T-helper 1 cell treated with Interleukin-12 subunit alpha and Interleukin-12 subunit beta and Interleukin-4 antibody, amounts not matched to agents 30 ng/mL and 1 ng/mL, for 36 hours (primary cell): ENCODE results near the gene ITPK1. TPM values are rescaled to one million over a fixed set of nuclear protein-coding genes. Genes with fewer than 3 reads are reported as not detected.

Source experiments
- intact Hi-C: fragments of 100-400 bp; cut with micrococcal nuclease; formaldehyde crosslinking; loops from one replicate; pipeline ENCODE4 v1.15.1; 2024
- total RNA-seq: library from RNA; stranded (reverse); gene quantifications from 2 replicates; pipeline ENCODE4 v1.2.3, GENCODE V29; 2022

ITPK1 gene
- total RNA-seq, 1 donor from 2014 or later = 68.4 TPM

GRCh38 chr14:92928961-92929688 is 186.6 kb downstream of the ITPK1 start:
- intact Hi-C loops = no loop called here

DNA sequence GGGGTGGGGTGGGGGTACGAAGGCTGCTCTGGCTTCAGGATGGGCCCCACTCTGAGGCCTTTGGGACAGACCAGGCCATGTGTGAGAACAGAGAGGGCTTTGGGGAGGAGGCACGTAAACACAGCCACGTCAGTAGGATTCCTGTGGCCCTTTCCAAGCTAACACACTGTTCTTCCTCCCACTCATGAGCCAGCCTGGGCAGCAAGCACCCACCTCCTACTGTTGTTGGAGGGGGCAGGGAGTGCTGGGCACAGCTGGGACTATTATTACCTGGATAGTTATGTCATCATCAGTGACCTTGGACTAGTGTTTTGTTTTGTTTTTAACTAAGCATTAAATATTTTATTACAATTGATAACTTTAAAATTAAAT is 187.5 kb downstream of the ITPK1 start:
- intact Hi-C loops = no loop called here

DNA sequence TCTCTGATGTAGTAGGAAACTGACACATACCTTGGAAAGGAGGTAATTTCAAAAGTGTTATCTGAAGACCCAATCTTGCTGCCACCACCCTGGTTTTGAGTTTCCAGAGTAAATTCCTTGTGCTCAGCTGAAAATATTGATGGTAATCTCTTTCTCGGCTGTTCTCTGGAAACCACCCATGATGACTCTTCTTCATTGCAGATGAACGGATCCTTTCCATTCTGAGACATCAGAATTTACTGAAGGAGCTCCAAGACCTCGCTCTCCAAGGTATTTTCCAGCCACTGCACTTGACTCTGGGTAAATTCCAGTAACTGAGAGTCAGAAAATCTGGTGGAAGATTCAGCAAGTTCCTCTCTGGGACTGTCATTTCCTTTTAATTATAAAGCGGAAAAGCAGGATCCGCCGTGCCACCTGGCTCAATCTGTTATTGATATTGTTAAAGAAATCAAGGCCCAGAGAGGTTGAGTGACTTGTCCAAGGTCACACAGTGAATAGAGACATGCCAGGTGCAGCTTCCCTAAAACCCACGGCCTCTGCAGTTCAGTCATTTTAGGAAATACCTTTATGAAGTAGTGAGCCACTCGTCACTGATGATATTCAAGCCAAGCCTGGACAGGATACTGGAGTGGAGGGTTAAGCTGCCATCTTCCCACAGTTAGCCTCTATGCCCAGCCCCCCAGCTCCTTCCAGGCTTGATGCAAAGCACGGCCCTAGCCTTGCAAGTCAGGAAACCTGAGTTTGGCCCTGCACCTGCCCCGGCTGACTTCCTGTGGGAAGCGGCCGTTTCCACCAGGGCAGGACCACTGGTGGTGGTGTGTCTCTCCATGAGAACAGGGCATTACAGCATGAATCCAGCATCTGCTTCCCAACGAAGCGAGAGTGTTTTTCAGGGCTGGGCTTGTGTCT is 188.1 kb downstream of the ITPK1 start:
- intact Hi-C loops = no loop called here

DNA sequence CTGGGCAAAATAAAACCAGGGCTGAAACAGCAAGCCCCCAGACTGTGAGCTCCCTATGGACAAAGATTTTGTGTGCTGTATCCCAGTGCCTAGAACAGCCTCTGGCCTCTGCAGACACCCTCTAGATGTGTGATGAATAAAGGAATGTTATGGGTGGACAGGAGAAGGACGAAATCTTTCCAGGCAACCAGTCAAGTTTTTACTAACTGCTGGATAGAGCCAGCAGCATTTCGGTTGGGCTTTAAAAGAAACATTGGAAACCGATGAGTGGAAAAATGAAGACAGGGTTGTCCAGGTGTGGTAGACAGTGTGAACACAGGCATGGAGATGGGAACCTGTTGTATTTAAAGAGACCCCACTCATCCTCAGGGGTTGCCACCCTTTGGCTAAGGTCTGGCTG is 188.8 kb downstream of the ITPK1 start:
- intact Hi-C loops = no loop called here

GRCh38 chr14:92926180-92926845 is 189.4 kb downstream of the ITPK1 start:
- intact Hi-C loops = no loop called here

GRCh38 chr14:92925446-92925845 is 190.3 kb downstream of the ITPK1 start:
- intact Hi-C loops = no loop called here

GRCh38 chr14:92924247-92924646 is 191.5 kb downstream of the ITPK1 start:
- intact Hi-C loops = no loop called here

DNA sequence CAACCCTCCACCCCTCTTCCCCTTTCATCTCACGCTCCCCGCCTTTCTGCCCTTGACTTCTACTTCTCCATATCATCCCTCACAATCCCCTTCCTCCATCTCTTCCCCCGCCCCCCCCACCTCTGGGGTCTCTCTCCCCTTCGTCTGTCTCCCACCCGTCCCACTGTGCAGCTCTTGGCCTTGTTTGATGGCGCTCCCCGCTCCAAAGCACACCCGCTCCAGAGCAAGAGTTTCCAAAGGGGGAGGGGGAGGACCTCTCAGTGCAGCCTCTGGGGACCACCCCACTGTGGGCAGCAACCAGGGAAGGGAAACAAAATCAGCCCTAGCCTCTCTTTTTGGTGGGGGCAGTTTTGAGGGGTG is 192.0 kb downstream of the ITPK1 start:
- intact Hi-C loops = no loop called here

DNA sequence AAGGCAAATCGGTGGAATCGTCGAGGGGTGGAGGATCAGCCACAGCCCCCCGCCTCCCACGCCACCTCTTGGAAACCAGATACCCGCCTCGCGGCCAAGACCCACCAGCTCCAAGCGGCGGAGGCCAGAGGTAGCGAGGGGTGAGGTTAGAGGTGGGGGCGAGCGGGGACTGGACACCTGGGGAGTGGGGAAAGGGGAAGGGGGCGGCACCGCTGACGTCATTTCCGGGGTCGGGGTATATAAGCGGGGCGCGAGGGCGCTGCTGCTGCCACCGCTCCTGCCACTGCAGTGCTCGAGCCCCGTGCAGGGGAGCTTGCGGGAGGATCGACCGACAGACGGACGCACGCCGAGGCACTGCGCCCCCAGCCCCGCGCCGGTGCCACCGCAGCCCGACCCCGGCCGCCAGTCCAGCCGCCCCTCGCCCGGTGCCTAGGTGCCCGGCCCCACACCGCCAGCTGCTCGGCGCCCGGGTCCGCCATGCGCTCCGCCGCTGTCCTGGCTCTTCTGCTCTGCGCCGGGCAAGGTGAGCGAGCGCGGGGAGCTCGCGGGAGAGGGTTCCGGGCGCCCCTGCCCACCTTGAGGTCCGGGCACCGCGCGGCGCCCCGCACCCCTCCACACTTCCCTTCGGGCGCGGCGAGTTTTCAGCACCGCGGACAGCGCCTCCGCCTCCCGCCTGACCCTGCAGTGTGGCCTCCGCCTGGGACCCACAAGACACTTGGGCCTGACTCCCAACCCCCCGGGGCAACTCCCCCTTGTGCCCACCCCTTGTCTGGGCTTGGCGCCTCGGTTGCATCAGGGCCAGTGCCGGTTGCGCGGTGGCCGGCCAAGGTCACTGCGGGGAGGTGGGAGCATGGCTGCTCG is 192.6 kb downstream of the ITPK1 start, which contains the start of gene CHGA:
Gene CHGA (plus strand): TSS at position 268 of the 861 bp plus-strand sequence. CDS start 210 bp downstream, at position 478.
- intact Hi-C loops = no loop called here

GRCh38 chr14:92922155-92922735 is 193.5 kb downstream of the ITPK1 start:
- intact Hi-C loops = no loop called here

- intact Hi-C loops = no loop called here
Measured at GRCh38 chr14:92920001-92920400, 195.7 kb downstream of the ITPK1 start.

DNA sequence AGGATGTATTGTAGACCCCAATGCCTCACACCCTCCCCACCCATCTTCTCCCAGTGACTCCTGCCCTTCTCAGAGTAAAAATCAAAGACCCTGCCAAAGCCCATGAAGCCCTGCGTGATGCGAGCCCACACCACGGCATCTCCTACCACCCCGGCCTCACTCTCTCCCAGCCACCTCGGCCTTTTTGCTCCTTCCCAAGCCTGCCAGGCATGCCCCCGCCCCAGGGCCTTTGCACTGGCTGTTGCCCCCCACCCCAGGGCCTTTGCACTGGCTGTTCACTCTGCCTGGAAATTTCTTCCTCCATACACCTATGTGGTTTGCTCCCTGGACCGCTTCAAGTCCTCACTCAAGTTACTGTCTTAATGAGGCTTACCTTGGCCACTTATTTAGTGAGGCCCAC is 197.8 kb downstream of the ITPK1 start:
- intact Hi-C loops = no loop called here

GRCh38 chr14:92917041-92917940 is 198.4 kb downstream of the ITPK1 start:
- intact Hi-C loops = no loop called here

DNA sequence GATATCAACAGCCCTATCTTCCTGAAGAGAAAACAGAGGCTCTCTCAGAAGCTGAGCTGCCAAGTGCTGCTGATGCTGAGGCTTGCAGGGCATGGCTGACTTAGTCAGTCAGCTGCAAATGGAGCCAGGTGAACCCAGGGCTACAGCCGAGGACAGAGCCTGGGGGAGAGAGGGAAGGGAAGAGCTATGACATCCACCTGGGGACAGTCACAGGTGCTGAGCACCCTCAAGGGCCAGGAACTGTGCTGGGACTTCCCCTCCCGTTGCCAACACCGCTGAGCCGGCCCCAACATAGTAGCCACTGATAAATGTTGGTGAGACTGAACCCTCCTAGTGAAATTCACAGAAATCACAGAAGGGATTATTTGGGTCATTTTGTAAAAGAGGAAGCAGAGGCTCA is 199.5 kb downstream of the ITPK1 start:
- intact Hi-C loops = no loop called here

DNA sequence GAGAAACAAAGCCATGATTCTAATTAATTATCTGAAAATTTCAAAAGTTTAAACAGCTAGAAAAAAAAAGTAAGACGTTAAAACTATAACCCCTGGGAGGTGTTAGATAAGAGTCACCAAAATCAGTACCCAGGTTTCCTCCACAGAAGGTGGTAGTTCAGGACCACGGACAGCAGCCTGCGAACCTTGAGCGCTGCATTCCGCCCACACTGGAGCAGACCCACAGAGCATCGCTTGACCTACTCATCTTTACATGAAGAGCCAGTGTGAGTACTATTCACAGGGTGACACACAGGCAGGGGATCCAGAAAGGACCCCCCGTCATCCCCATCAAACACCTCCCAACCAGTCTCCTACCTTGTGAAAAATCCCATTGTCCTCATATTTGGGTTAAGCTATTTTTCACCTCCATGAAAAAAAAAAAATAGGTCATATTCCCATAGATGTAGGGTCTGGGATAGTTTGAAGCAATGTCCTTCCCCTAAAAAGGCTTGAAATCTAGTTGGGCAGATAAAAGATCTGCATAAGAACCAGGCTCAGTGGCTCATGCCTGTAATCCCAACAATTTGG is 201.6 kb downstream of the ITPK1 start:
- intact Hi-C loops = no loop called here

GRCh38 chr14:92907316-92907911 is 208.3 kb downstream of the ITPK1 start:
- intact Hi-C loops = no loop called here

- intact Hi-C loops = no loop called here
Measured at GRCh38 chr14:92906823-92907222, 208.9 kb downstream of the ITPK1 start.

DNA sequence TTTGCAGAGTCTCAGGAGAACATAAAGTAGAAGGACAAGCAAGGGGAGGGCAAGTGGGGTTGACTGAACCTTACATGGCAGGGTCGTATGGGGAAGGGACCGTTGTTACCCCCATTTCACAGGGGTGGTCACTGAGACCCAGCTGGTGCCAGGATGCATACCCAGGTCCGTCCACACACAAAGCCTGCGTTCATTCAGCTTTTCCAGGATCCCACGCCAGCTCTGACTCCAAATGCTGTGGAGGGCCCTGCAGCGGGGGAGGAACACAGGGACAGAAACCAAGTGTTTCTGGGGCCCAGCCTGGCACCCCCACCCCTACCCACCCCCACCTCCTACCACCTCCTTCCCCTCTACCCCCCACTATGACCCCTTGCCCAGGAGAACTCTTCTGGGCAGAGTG is 209.3 kb downstream of the ITPK1 start:
- intact Hi-C loops = no loop called here

- intact Hi-C loops = no loop called here
Measured at GRCh38 chr14:92905667-92906066, 210.1 kb downstream of the ITPK1 start.
